Head of caudate nucleus (tissue), 42 donors: ENCODE data around the gene GPER1.
"Not testable (repeated sequence)": the region's sequence is repeated elsewhere in the genome, so short reads cannot be mapped to it uniquely, and the experiment has no call there.

Experiments
- DNase-seq, 42 donors: peaks; one replicate each; pipeline versions ENCODE4 v3.0.0 to v3.0.0-alpha.2; 2020 to 2021; ENCODE audit warnings: mixed read lengths in 7 of 42
- intact Hi-C: fragments of 100-400 bp; cut with DNase I; formaldehyde crosslinking; loops from one replicate; pipeline ENCODE4 v1.15.0; 2022

Gene GPER1

DNA sequence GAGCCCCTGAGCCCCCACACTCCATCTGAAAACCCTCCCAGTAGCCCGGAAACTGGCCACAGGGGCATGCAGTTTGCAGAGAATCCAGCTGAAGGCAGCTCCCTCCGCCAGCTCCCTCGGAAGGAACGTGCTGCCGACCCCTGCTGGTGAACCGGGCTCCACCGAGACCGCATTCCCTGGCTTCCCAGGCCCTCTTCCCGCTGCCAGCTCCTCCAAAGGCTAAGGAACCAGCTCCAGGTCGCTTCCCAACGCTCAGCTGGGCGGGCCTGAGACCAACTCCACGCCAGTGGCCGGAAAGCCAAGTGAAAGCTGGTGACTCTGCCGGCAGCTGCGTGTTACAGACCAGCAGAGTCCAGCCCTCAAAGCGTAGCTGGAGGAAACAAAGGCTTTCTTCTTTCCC lies 35.8 kb downstream of the GPER1 start:
- peak; percentile 55 to 92 (median 80) for DNase-seq
- intact Hi-C loops, result no loop called here

DNA sequence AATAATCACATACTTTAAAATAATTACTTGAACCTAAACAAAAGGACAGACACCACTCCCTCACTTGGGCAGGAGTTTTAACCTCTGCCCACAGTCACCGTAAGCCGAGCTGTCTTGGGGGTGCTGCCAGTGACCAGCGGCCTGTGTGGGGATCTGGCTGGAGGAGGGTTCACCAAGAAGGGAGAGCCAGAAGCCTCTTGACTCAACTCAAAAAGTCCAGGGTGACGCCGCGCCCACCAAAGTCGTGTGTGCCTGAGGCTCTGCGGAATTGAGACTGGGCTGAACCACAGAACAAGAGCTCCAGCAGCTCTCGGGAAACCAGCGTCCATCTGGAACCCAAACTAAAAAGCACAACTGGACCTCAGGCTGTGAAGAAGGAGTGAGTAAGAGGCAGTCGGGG lies 36.3 kb downstream of the GPER1 start:
- intact Hi-C loops, result no loop called here
- peak in 4 of 42 donors; percentile 28 to 37 (median 34) for DNase-seq

DNA sequence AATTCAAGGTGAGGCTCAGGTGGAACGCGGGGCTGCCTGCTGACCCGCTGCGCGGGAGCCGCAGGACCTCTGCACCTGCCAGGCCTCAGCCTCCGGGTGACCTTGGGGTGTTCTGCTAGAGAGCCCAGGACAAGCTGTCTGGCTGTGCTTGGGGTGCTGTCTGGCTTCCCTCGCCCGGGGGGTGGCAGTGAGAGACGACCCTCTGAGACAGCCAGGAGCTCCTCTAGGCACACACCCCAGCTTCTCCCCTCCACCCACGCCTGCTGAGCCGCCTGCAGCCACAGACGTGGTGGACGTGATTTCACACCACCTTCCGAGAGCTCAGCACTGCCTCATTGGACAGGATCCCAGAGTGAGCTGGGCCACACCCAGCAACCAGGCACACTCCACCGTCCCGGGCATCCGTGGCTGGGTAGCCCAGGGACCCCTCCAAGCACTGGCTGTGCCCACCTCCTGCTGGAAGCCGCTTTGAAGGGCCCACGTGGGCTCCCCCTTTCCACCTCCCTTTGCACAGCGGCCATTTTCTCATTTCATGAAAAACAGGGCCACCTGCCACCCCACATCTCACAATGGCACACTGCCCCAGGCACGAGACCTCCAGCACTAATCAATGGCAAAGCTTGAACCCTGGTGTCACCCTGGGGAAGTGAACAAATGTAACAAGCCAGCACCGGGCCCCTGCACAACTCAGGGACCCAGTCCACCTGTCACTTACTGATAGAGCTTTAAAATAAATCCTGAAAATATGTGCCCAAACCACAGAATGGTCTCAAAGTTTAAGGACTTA lies 37.1 kb downstream of the GPER1 start:
- intact Hi-C loops, result no loop called here
- peak in 5 of 42 donors; percentile 25 to 37 (median 30) for DNase-seq

DNA sequence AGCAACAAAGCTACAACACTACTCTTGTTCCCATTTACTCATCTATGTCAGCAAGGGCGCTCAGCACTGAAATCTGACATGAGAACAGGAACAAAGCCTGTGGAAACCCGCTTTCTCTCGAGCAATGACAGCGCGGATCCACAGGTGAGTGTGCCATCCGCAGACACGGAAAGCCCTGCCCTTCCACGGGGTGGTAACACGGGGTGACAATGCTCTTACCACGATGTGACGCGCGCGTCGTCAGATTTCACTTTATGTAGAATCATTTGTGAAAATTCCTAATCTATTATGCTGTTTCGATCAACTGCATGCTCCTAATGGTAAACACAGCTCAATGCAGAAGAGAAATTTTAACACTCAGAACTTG lies 37.7 kb downstream of the GPER1 start:
- peak in 5 of 42 donors; percentile 4 to 27 (median 22) for DNase-seq
- intact Hi-C loops, result no loop called here

DNA sequence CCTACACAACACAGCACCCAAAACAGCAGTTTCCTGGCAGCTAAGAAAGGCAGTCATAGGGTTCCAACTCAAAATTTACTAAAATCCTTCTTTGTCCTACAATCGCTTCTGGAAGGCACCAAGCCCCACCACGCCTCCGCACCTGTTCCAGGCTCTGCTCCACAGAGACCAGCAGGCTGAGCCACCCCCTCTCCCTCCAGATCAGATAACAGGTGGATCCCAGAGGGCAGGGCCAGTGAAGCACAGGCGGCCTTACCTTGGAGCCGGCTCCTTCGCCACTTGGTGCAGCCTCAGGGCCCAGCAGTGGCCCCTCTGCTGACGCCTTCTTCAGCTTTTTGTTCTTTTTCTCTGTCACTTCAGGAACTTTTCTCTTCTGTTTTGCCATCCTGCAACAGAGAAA lies 39.1 kb downstream of the GPER1 start:
- DNase-seq, result peak in 2 of 42 donors; percentile 20 to 26
- intact Hi-C loops, result no loop called here

DNA sequence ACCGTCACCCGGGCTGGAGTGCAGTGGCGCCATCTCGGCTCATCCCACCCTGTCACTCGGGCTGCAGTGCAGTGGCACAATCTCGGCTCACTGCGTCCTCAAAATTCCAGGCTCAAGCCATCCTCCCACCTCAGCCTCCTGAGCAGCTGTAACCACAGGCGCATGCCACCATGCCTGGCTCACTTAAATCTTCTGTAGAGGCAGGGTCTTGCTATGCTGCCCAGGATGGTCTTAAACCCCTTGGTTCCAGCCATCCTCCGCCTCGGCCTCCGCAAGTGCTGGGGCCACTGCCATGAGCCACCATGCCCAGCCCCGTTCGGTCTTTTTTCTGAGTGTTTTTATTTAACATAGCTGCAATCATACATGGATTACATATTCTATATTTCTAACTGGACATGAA lies 41.5 kb downstream of the GPER1 start:
- DNase-seq, result peak in 1 of 42 donors; percentile 16
- intact Hi-C loops, result no loop called here

DNA sequence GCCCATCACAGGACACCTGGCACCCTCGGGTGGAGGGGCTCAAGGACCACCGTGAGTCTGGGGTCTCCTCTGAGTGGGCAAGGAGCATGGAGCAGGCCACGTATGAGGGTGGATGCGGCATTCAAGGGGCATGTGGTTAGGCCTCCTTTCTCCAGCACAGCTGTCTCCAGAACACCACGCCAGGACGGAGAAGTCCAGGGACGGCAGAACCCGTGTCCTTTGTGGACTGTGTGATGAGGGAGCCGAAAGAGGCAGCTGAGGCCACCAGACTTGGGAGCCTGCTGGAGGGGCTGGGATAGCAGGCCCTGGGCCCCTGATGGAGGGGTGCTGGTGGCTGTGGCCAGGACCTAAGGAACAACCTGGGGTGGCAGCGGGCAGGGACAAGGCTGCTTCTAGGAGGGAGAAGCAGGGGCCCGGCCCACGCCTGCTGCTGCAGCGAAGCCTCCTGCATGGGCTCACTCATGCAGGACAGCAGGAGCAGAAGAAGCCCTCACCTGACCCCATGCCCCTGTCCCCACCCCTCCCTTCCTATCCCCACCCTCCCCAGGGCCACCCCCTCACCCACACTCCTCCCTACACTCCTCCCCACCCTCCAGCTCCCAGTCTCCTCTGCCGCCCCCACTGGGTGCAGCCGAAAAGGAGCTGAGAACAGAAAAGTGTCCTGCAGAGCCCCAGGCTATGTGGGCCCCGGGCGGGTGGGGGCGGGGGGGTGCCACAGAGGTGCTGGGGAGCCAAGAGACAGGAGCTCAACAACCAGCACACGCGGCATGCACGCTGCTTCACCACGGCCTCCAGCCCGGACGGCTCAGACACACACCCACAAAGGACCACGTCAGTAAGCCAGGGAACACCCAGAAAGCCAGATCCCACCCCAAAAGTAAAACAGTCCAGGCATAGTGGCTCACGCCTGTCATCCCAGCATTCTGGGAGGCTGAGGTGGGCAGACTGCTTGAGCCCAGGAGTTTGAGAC lies 42.4 kb downstream of the GPER1 start:
- peak in 1 of 42 donors; percentile 17 for DNase-seq
- intact Hi-C loops, result no loop called here

DNA sequence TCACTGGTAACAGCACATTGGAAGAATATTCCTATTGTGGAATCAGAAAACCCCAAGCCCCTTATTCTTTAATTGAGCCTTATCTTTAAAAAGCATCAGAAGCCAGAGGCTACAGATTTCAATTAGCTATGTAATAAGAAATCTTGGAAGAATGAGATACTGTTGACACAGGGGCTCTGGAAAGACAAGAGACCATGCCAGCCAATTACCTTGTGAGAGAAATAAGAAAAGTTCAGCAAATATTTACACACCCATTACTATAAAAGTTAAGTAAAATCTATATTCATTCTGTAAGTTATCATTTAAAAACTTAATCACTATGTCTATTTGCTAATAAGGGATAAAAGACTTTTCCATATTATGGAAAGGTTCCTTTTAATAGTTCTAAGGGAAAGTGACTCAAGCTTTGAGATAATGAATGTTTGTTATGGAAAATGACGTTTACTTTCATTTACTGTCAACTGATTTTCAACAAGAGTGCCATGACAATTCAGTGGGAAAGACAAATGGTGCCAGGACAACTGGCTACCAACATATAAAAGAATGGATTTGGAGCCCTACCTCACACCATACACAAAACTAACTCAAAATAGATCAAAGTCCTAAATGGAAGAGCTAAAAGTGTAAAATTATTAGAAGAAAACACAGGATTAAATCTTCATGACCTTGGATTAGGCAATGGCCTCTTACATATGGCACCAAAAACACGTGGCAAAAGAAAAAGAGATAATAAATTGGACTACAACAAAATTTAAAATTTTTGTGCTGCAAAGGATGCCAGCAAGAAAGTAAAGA lies 43.8 kb downstream of the GPER1 start:
- intact Hi-C loops, result no loop called here
- no peak for DNase-seq

DNA sequence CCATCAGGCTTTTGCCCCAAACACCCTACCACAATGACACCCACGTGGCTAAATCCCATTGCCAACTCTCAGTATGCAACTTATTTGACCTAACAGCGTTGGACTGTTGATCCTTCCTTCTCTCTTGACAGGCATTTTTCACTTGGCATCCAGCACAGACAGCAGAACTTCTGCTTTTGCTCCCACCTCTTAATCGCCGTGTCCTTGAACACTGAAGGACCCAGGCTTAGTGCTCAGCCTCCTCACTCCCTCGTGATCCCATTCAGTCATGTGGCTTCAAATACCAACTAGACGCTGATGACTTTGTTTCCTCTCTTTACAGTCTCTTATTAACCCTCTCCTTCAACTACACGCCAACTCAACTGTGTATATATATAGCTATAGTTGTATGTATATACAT lies 47.0 kb downstream of the GPER1 start:
- intact Hi-C loops, result no loop called here

DNA sequence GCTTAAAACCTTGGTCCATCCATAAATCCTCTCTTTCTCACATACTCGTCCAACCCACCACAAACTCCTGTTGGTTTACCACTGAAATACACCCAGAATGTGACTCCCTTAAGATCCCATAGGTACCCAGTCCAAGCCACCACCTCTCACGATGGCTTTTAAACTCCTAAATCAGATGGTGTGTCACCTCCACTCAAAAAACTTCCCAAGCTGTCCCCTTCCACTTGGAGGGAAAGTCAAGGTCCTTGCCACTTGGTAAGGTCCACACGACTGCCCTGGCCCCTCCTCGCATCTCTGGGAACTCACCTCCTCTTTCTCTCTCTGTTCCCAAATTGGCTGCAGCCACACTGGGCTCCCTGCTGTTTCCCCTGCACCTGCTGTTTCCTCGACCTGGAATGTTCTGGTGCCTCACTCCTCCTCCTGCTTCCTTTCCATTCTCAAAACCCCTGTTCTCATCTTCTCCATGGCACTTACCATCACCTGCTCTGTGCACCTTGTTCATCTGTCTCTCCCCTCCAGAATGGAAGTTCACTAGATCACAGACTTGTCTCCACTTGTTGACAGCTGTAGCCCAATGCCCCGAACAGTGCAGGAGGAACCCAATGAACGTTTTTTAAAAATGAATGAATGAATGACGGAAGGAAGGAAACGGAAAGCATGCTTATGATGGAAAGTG lies 49.1 kb downstream of the GPER1 start:
- no peak for DNase-seq
- intact Hi-C loops, result no loop called here

More for the DNA sequence above, 47.0 kb downstream of the GPER1 start:
- DNase-seq, result no peak

DNA sequence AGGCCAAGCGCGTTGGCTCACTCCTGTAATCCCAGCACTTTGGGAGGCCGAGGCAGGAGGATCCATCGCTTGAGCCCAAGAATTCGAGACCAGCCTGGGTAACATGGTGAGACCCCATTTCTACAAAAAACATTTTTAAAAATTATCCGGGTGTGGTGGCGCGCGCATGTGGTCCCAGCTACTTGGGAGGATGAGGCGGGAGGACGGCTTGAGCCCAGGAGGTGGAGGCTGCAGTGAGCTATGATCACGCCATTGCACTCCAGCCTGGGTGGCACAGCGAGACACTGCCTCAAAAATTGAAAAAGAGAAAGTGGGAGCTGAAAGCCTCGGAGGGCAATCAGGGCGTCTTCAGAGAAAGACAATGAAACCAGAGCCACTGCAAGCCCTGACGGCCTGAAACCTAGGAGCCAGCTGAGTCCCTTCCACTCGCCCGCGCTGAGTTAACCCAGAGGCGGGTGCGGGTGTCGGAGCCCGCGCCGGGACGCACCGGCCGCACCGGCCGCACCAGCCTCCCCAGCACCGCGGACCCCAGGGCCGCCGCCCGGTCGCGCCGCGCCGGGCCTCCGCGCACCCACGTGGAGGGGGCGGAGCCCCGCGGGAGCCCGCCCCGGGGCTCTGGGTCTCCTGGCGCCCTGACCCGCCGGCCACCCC lies 49.7 kb downstream of the GPER1 start:
- intact Hi-C loops, result no loop called here
- DNase-seq, result no peak

DNA sequence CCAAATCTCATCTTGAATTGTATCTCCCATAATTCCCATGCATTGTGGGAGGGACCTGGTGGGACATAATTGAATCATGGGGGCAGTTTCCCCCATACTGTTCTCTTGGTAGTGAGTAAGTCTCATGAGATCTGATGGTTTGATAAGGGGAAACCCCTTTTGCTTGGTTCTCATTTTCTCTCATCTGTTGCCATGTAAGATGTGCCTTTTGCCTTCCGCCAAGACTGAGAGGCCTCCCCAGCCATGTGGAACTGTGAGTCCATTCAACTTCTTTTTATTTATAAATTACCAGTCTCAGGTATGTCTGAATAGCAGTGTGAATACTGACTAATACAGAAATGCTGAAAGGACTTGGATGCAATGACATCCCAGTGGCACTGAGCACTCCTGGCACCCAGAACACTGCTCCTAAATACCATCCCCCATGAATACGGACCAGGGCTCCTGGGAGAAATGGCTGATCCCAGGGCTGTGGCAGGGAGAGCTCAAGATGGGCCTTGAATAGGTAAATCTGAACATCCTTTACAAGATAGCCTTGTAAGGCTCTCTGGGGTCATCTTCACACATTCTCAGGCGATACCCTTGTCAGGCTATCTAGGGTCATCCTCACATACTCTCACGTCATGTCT lies 52.7 kb downstream of the GPER1 start:
- intact Hi-C loops, result no loop called here

DNA sequence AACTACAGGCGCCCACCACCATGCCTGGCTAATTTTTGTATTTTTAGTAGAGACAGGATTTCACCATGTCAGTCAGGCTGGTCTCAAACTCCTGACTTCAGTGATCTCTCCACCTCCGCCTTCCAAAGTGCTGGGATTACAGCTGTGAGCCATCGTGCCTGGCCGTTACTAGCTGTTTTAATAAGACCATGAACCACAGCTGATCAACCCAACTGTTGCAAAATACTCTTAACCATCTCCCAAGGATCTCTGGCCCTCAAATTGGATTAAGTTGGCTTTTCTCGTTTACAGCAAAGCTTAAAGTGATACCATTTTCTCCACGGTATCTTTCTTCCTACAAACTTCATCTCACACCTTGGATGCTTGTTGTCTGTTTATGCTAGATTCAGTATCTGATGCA lies 53.7 kb downstream of the GPER1 start:
- intact Hi-C loops, result no loop called here
- DNase-seq, result no peak

More for the DNA sequence above, 52.7 kb downstream of the GPER1 start:
- no peak for DNase-seq

DNA sequence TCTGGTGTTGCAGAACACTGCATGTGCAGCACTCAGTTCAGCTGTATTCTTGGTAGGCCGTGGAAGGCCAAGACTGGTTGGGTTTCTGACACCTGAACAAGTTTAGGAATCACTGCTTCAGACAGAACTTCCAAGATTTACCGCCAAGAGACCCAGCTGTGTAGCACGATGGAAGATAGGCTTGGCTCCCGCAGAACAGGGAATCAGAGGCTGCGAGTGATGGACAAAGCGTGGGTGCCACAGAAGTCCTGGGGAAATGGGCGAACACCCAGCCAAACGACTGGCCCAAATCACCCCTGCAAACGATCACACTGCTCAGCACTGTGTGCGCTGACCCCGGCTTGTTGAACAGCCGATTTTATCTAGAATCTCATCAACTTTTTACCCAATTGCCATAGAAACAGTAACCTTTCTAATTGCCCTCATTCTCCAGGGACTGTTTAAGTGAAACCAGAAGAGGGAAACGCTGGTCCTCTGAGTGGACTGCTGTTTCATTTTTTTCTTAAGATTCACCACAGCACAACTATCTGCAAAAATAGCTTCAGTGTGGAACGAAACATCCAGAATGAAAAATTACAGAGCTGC lies 54.2 kb downstream of the GPER1 start:
- intact Hi-C loops, result no loop called here
- DNase-seq, result no peak

DNA sequence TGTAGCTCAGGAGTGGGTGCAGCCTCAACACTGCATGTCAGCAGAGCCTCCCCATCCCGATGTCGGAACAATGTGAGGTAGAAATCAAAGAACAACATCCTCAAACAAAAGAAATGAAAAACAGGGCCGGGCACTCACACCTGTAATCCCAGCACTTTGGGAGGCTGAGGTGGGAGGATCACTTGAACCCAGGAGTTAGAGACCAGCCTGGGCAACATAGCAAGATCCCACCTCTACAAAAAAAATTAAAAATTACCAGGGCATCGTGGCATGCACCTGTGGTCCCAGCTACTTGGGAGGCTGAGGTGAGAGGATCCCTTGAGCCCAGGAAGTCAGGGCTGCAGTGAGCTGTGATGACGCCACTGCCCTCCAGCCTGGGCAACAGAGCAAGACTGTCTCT lies 55.1 kb downstream of the GPER1 start:
- intact Hi-C loops, DNase-seq: not testable (repeated sequence)
